ENCODE results near the gene SNCB.

DNA sequence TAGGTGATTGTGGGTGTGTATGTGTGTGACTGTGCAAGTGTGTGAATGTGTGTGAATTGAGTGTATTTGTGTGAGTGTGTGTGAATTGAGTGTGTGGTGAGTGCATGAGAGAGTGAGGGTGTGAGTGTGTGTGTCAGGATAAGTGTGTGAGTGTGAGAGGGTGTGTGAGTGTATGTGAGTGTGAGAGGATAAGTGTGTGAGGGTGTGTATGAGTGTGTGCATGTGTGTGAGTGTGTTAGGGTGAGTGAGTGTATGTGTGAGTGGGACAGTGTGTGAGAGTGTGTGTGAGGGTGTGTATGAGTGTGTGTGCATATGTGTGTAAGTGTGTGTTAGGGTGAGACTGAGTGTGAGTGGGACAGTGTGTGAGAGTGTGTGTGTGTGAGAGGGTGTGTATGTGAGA lies 42.0 kb downstream of the SNCB start:
- TF ChIP-seq EZH2 (IDR thresholded peaks at IDR 0.05; ENCODE audit: insufficient read depth, poor library complexity, severe bottlenecking) (no peak), EZH2phosphoT487 (IDR thresholded peaks at IDR 0.05; ENCODE audit: insufficient read depth, low read depth) (no peak)

All from GM23248 (cell line).